ENCODE results near the gene RBKS.

DNA sequence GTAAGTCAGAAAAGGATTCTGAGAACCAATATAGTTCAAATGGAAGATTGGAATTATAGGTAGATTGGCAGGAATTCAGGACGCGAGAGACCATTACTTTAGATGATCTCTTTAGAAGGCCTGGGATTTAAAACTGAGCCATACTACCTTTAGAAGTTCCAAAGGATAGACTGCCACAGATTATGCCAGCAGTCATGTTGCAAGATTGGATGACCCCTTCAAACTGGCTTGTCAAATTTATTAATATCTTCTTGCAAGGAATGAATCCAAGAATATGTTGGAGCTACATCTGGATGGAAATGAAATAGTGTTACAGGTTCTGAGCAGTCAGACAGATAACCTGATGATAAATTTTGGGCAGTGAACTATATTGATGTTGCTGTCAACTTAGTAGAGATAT lies 22.3 kb upstream of the RBKS start:
- TF ChIP-seq, protein P1, sequence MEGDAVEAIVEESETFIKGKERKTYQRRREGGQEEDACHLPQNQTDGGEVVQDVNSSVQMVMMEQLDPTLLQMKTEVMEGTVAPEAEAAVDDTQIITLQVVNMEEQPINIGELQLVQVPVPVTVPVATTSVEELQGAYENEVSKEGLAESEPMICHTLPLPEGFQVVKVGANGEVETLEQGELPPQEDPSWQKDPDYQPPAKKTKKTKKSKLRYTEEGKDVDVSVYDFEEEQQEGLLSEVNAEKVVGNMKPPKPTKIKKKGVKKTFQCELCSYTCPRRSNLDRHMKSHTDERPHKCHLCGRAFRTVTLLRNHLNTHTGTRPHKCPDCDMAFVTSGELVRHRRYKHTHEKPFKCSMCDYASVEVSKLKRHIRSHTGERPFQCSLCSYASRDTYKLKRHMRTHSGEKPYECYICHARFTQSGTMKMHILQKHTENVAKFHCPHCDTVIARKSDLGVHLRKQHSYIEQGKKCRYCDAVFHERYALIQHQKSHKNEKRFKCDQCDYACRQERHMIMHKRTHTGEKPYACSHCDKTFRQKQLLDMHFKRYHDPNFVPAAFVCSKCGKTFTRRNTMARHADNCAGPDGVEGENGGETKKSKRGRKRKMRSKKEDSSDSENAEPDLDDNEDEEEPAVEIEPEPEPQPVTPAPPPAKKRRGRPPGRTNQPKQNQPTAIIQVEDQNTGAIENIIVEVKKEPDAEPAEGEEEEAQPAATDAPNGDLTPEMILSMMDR (IDR thresholded peaks at IDR 0.05 in 8 of 11, conservative IDR thresholded peaks at IDR 0.05 in 3 of 11) = no peak
- TF ChIP-seq POLR2AphosphoS5 (IDR thresholded peaks at IDR 0.05) = no peak

Measured in spleen (tissue), 7 donors.